ENCODE measurements around the gene JARID2.

Gene JARID2

GRCh38 chr6:15342114-15342513, 96.2 kb downstream of the JARID2 start:
- no peak for DNase-seq (ENCODE audit: low read depth)
- no peak overlapping the region for H3K4me3 ChIP-seq (ENCODE audit: low read length)
- no peak for TF ChIP-seq CTCF (conservative IDR thresholded peaks at IDR 0.05; ENCODE audit: low read depth, low read length)

GRCh38 chr6:15343490-15344191, 97.8 kb downstream of the JARID2 start:
- no peak for DNase-seq (ENCODE audit: low read depth)
- no peak for TF ChIP-seq CTCF (conservative IDR thresholded peaks at IDR 0.05; ENCODE audit: low read depth, low read length)
- H3K4me3 ChIP-seq (ENCODE audit: low read length): no peak overlapping the region

DNA sequence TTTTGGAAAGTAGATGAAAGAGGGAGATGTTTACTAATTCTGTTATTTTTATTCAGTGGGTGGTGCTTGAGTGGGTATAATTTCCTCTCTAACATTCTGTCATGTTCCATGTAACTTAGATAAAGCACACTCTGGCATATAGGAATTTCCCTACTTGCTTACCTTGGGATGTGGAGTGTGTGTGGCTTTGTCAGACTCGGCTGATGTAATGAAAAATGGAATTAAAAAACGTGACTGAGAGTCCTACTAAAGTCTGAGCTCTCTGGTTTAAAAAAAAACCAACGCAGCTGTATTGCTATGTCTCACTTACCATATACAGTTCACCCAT, 98.3 kb downstream of the JARID2 start:
- no peak overlapping the region for H3K4me3 ChIP-seq (ENCODE audit: low read length)
- no peak for TF ChIP-seq CTCF (conservative IDR thresholded peaks at IDR 0.05; ENCODE audit: low read depth, low read length)
- DNase-seq (ENCODE audit: low read depth): no peak

DNA sequence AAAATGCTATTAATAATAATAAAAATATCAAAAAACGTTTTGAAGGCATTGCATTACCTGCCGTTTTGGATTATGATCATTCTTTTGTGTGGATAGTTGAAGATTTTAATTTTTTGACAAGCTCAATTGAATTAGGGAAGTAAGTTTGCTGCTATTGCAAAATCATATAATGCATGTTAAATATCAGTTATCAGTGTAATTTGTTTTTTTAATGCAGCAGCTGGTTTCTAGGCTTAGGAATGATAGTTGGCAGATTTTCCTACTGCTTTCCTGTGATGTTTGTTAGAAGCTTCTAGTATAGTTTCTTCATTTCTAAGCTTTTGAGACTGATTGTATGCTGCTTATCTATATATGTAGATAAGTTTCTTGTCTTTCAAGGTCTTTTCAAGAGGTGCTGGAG, 99.0 kb downstream of the JARID2 start:
- H3K4me3 ChIP-seq (ENCODE audit: low read length): no peak overlapping the region
- DNase-seq (ENCODE audit: low read depth): no peak
- no peak for TF ChIP-seq CTCF (conservative IDR thresholded peaks at IDR 0.05; ENCODE audit: low read depth, low read length)

GRCh38 chr6:15346315-15346714, 100.4 kb downstream of the JARID2 start:
- DNase-seq (ENCODE audit: low read depth): no peak
- TF ChIP-seq CTCF (conservative IDR thresholded peaks at IDR 0.05; ENCODE audit: low read depth, low read length): no peak
- no peak overlapping the region for H3K4me3 ChIP-seq (ENCODE audit: low read length)

GRCh38 chr6:15348528-15348927, 102.7 kb downstream of the JARID2 start:
- H3K4me3 ChIP-seq (ENCODE audit: low read length): no peak overlapping the region
- DNase-seq (ENCODE audit: low read depth): no peak
- TF ChIP-seq CTCF (conservative IDR thresholded peaks at IDR 0.05; ENCODE audit: low read depth, low read length): no peak

DNA sequence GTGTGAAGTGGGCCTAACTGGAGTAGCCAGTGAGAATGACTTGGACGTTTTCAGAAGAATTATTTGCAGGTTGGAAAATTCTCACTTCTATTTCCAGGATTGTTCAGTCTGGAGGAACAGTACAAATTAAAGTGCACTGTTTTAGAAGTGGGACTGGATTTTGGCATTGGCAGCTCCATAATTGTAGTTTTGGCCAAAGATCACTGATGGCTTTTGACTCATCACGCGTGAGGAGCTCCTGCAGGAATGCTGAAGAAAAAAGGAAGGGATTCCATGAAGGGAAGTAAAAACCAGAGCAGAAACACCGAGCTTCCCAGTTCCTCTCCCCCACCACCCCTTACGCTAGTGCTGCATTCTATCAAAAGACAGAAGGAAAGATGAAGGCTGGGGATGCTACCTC, 103.5 kb downstream of the JARID2 start:
- no peak for DNase-seq (ENCODE audit: low read depth)
- H3K4me3 ChIP-seq (ENCODE audit: low read length): no peak overlapping the region
- TF ChIP-seq CTCF (conservative IDR thresholded peaks at IDR 0.05; ENCODE audit: low read depth, low read length): no peak
